WTC11 (cell line): ENCODE data around the gene SMIM44. TPM values are rescaled to one million over a fixed set of nuclear protein-coding genes. Genes with fewer than 3 reads are reported as not detected.

Source experiments
- ATAC-seq: fragments of 200-7000 bp; cut with Tn5 transposase; 2 replicates; pipeline ENCODE4 v1.10.0; 2021; ENCODE audit warnings: mild to moderate bottlenecking, moderate library complexity
- CTCF ChIA-PET: fragments of 300-600 bp; sonication (Branson Sonifier 250); formaldehyde crosslinking; loops from one replicate; lab custom pipeline; 2021; ENCODE audit warnings: antibody characterized with exemption; lab: Charles Lee
- POLR2A ChIA-PET: fragments of 350-600 bp; sonication (Branson Sonifier 250); formaldehyde crosslinking; loops from one replicate; lab custom pipeline; 2021; ENCODE audit warnings: antibody characterized with exemption; lab: Charles Lee
- DNase-seq: peaks from one replicate; pipeline ENCODE4 v3.0.0; 2021; ENCODE audit warnings: low spot score
- H3K27ac Mint-ChIP-seq: 2 replicates; pipeline ENCODE4 v1.8.0; 2021; ENCODE audit warnings: mixed read lengths
- H3K27me3 Mint-ChIP-seq: 2 replicates; pipeline ENCODE4 v1.8.0; 2021; ENCODE audit warnings: low read depth, mild to moderate bottlenecking, moderate library complexity, mixed read lengths
- H3K36me3 Mint-ChIP-seq: 2 replicates; pipeline ENCODE4 v1.8.0; 2021; ENCODE audit warnings: mixed read lengths
- H3K4me1 Mint-ChIP-seq: 2 replicates; pipeline ENCODE4 v1.8.0; 2022; ENCODE audit warnings: mixed read lengths
- H3K4me3 Mint-ChIP-seq: 2 replicates; pipeline ENCODE4 v1.8.0; 2021; ENCODE audit warnings: mild to moderate bottlenecking, moderate library complexity, mixed read lengths
- H3K9me3 Mint-ChIP-seq: 2 replicates; pipeline ENCODE4 v1.8.0; 2021; ENCODE audit warnings: mixed read lengths
- AFF4 ChIP-seq: sonication (generic); formaldehyde crosslinking; IDR thresholded peaks from 2 replicates; pipeline ENCODE4 v1.8.1; 2023; ENCODE audit warnings: mild to moderate bottlenecking, missing genetic modification reagents, borderline replicate concordance
- E2F5 ChIP-seq: sonication (generic); formaldehyde crosslinking; IDR thresholded peaks from 2 replicates; pipeline ENCODE4 v1.8.1; 2022; ENCODE audit warnings: mild to moderate bottlenecking, moderate library complexity, missing genetic modification reagents
- KAT7 ChIP-seq: sonication (generic); formaldehyde crosslinking; IDR thresholded peaks from 2 replicates; pipeline ENCODE4 v1.8.1; 2023; ENCODE audit warnings: missing genetic modification reagents, mild to moderate bottlenecking, borderline replicate concordance
- MXD4 ChIP-seq: fragments of 250-450 bp; sonication (Bioruptor Pico); IDR thresholded peaks from 2 replicates; pipeline ENCODE4 v1.8.0; 2021; ENCODE audit warnings: mild to moderate bottlenecking, moderate library complexity, borderline replicate concordance
- NFYB ChIP-seq: sonication (generic); formaldehyde crosslinking; conservative IDR thresholded peaks from 2 replicates; pipeline ENCODE4 v1.8.0; 2022; ENCODE audit warnings: low read depth, missing genetic modification reagents
- OVOL2 ChIP-seq: fragments of 250-450 bp; sonication (Bioruptor Pico); IDR thresholded peaks from 2 replicates; pipeline ENCODE4 v1.9.0; 2021; ENCODE audit warnings: mild to moderate bottlenecking, borderline replicate concordance
- PRDM15 ChIP-seq: sonication (generic); formaldehyde crosslinking; IDR thresholded peaks from 2 replicates; pipeline ENCODE4 v1.8.0; 2022; ENCODE audit warnings: missing genetic modification reagents
- TEAD4 ChIP-seq: sonication (generic); formaldehyde crosslinking; IDR thresholded peaks from 2 replicates; pipeline ENCODE4 v1.8.0; 2022; ENCODE audit warnings: mild to moderate bottlenecking, missing genetic modification reagents
- ZBTB43 ChIP-seq: sonication (generic); formaldehyde crosslinking; IDR thresholded peaks from 2 replicates; pipeline ENCODE4 v1.8.1; 2023; ENCODE audit warnings: mild to moderate bottlenecking, missing genetic modification reagents
- ZNF121 ChIP-seq: sonication (generic); formaldehyde crosslinking; IDR thresholded peaks from 2 replicates; pipeline ENCODE4 v1.8.0; 2023; ENCODE audit warnings: missing genetic modification reagents
- total RNA-seq: library from RNA; stranded (reverse); gene quantifications from 3 replicates; pipeline ENCODE4 v1.2.3, GENCODE V29; 2021

The SMIM44 gene
- total RNA-seq, 1 experiment from 2014 or later: not detected

GRCh38 chr19:3494559-3494958, 11.3 kb upstream of the SMIM44 start (continued):
- TF ChIP-seq PRDM15 (CRISPR knock-in tag) (no peak), TEAD4 (CRISPR knock-in tag) (no peak)
- TF ChIP-seq, all 79 proteins: peak for 0

GRCh38 chr19:3494051-3494450, 10.8 kb upstream of the SMIM44 start:
- H3K36me3 Mint-ChIP-seq: peaks cover 31% of the 10 kb centered on the region
- no peaks in the 10 kb centered on the region for H3K27me3 Mint-ChIP-seq
- ChIA-PET POLR2A (interaction anchor here (0.6 kb wide), 1 partner anchor 9 kb away, joined by 4 read pairs; no protein-coding TSS in a partner anchor), CTCF (interaction anchor here (1.0 to 2.3 kb wide), 3 partner anchors 9 to 189 kb away, joined by 3 to 16 read pairs (median 3); partner anchors contain the start of gene SMIM44)
- no peak overlapping the region for H3K27ac Mint-ChIP-seq
- ATAC-seq: peak; percentile 100
- no peak overlapping the region for H3K4me3 Mint-ChIP-seq
- H3K9me3 Mint-ChIP-seq: no peaks in the 10 kb centered on the region
- TF ChIP-seq ZNF121 (CRISPR knock-in tag) (no peak), NFYB (CRISPR knock-in tag) (peak; percentile 85)
- DNase-seq: peak; percentile 88
- 0 out of 2 replicates have a peak, but pooled peaks cover under 1% of the 10 kb centered on the region for H3K4me1 Mint-ChIP-seq

GRCh38 chr19:3493651-3494050, 10.4 kb upstream of the SMIM44 start:
- no peaks in the 10 kb centered on the region for H3K27me3 Mint-ChIP-seq
- H3K4me3 Mint-ChIP-seq: no peak overlapping the region
- DNase-seq (no peak), ATAC-seq (no peak; the same call in 1 of the 2 replicates)
- CTCF ChIA-PET: interaction anchor here (0.6 to 2.3 kb wide), 4 partner anchors 8 to 552 kb away, joined by 3 to 16 read pairs (median 3); partner anchors contain the start of gene SMIM44
- TF ChIP-seq AFF4 (CRISPR knock-in tag) (no peak), KAT7 (CRISPR knock-in tag) (no peak), MXD4 (CRISPR knock-in tag) (no peak), ZBTB43 (CRISPR knock-in tag) (no peak), OVOL2 (CRISPR knock-in tag) (no peak), E2F5 (CRISPR knock-in tag) (no peak)
- POLR2A ChIA-PET: no interaction called here
- H3K36me3 Mint-ChIP-seq: peaks cover 31% of the 10 kb centered on the region
- H3K9me3 Mint-ChIP-seq: no peaks in the 10 kb centered on the region
- H3K4me1 Mint-ChIP-seq: no peaks in the 10 kb centered on the region
- H3K27ac Mint-ChIP-seq: no peak overlapping the region; the same call in 1 of the 2 replicates
